T-helper 2 cell treated with Interferon-gamma antibody and Interleukin-4, amounts not matched to agents 100 ng/mL and 5 ng/mL, for 36 hours (primary cell): ENCODE measurements around the gene ANKRD53. TPM values are rescaled to one million over a fixed set of nuclear protein-coding genes. Genes with fewer than 3 reads are reported as not detected.

Experiments used
- intact Hi-C: fragments of 100-400 bp; cut with micrococcal nuclease; formaldehyde crosslinking; loops from one replicate; pipeline ENCODE4 v1.15.1; 2023
- total RNA-seq: library from RNA; stranded (reverse); gene quantifications from 2 replicates; pipeline ENCODE4 v1.2.3, GENCODE V29; 2022

ANKRD53 gene
- total RNA-seq, 1 donor from 2014 or later = not detected

DNA sequence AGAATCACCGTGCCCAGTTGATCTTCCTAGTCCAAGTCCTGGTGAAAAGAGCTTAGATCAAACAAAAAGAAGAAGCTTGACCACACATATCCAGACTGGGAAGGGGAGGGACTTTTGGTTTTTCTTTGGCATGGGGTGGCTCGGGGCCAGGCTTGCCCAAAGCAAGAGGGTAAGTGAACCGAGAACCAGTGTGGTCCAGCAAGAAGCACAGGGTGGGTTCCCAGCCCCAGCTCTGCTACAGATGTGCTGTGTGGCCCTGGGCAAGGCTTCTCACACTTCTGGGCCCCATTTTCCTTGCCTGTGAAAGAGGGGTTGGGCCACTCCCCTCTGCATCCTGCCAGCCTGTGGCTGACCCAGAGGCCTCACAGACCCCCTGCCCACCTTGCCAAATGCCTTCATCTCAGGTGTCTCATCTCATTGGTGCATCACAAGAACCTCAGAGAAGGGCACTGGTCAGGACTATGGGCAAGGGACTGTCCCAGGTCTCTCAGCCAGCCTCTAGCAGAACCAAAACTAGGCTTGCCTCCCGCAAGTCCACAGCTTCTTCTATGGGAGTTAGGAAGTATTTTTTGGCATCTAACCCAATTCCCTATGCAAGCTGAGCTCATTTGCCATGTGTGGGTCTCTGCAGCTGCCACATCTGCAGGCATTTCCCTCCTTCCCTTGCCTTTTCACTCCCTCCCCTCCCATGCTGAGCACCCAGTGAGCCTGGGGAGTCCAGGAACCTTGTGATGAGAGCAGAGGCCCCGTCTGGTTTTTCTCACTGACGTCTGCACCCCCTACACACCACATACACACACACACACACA, 35.8 kb upstream of the ANKRD53 start:
- intact Hi-C loops = loop anchor here (10.0 kb wide), 1 partner anchor 288 kb away; no protein-coding TSS in a partner anchor

DNA sequence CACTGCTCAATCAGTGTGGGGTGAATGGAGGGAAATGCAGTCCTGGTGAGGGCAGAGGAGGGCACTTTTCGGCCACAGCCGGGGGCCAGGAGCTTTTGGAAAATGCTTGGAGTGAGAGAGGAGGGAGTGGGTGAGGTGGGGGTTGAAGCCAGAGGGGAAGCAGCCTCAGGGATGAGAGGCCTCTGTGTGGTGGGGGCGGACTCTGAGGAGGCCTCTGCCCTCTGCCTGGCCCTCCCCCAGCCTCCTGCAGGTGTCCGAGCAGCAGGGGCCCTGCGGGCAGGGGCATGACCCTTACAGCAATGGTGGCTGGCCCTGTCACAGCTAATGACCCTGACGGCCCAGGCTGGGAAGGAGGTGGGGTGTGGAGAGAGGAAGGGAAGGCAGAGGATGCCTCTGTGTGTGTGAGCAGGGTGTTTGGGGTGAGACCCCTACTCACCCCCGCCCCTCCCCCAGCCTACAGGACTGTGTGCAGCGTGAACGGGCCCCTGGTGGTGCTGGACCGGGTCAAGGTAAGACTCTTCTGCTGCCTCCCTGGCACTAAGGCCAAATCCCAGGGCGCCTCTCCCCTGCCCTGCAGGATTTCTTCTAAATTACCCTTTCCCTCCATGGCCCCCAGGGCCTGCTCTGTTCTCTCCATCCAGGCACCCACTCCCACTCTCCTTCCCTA, 35.1 kb upstream of the ANKRD53 start:
- intact Hi-C loops = loop anchor here (10.0 kb wide), 1 partner anchor 289 kb away; no protein-coding TSS in a partner anchor

DNA sequence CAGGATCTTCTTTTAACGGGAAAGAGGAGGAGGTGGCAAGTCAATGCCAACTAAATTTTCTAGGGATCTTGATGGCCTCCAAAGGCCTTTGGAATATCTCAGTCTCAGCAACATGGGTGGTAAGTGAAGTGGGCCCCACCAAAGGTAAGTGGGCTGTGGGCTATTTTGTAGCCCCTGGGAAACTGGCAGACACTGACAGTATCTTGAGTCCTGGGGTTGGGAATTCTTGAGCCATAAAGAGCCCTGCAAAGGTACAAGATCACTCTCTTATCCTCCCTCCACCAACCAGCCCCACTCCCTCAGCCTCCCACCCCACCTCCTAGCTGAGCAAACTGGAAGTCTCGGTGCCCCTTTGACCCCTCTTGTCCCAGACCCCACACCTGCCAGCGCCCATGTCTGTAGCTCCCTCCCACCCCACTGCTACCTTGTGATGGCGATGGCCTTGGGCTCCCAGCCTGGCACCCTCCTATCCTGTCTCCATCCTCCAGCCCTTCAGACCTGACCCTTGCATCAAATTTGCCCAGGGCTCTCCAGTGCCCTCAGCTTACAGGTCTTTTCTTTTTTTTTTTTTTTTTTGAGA, 34.2 kb upstream of the ANKRD53 start:
- intact Hi-C loops = loop anchor here (10.0 kb wide), 1 partner anchor 289 kb away; no protein-coding TSS in a partner anchor

DNA sequence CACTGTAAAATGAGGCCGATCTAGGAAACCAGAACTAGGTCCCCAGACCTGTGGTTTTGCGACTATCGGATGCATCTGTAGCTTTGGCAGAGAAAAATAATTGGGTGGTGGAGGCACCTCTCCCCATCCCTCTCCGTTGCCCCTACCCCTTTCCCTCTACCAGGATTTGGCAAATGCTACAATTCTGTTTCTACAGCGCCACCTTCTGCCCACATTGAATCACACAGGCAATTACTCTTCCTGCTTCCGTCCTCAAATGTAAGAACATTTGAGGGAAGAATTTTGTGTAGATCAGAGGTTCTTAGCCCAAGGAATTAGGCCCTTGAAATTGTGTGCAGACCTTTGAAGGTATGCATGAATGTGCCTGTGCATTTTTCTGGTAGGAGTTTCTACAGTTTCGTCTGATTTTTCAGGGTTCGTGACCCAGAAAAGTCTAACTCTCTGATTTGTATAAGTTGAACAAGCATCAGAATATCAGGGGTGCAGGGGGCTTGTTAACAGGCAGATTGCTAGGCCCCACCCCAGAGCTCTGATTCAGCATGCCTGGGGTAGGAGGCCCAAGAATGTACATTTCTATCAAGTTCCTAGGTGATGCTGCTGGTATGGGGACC, 31.5 kb upstream of the ANKRD53 start:
- intact Hi-C loops = loop anchor here (1.0 to 10.0 kb wide), 5 partner anchors 45 to 642 kb away; partner anchors contain the start of gene TEX261

DNA sequence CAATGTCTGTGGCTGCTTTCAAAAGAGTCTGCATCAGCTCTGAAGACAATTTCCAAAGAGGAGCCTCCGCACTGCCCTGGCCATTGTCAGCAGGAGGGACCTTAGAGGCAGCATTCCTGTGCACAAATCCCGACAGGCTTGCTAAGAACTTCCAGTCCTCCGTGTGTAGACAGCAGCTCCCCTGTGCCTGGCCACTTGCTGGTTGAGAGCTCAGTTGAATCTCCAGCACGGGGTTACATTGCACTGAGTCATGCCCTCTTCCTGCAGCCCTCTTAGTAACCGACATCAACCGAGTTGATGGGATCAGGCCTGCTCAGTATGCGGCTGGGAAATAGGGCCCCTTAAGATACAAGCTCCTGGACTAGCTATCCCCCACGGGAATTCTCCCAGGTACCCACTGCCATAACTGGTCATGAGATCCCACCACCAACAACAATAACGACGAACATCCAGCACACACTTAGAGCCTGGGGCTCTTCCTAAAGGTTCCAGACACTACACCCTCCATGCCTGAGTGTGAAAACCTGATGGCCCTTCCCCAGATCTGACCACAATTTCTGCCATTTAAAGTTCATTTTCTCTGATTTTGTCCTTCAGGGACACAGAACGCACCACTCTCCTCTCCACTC, 30.8 kb upstream of the ANKRD53 start:
- intact Hi-C loops = loop anchor here (1.0 to 10.0 kb wide), 6 partner anchors 45 to 643 kb away; partner anchors contain the start of gene TEX261

- intact Hi-C loops = loop anchor here (1.0 to 10.0 kb wide), 3 partner anchors 44 to 294 kb away; partner anchors contain the start of gene TEX261
Measured at GRCh38 chr2:70948337-70949003, 30.0 kb upstream of the ANKRD53 start.

DNA sequence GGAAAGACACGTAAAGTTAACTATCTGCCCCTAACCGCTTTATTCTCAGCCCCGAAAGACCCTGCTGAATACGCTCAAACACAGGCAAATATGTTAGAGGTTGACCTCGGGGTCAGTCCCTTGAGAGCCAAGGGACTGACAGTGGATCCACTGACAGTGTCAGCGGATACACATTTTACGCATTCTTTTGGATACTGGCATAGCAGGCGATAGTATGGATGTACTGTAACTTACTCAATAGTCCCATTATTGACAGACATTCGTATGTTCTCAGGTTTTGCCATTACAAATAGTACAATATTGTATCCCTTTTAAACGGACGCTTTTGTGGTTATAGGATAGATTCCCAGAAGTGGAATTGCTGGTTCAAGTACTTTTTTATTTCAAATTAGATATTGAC, 29.3 kb upstream of the ANKRD53 start:
- intact Hi-C loops = loop anchor here (5.0 to 10.0 kb wide), 2 partner anchors 43 to 294 kb away; partner anchors contain the start of gene TEX261

GRCh38 chr2:70954886-70955285, 23.5 kb upstream of the ANKRD53 start:
- intact Hi-C loops = no loop called here

GRCh38 chr2:70956141-70956540, 22.3 kb upstream of the ANKRD53 start:
- intact Hi-C loops = no loop called here

DNA sequence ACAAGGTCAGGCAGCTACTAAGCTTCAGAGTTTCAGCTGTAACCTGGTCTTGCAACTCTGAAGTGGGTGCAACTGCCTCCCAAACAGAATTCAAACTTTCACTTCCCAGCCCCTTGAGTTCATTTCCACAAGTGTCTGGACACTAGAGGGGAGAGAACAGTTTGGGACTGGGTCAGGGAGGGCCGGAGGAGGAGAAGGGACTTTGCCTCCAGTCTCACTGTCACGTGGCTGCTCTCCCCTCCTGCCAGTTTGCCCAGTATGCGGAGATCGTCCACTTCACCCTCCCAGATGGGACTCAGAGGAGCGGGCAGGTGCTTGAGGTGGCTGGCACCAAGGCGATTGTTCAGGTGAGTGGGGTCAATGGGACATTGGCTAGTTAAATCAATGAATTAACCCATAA, 20.6 kb upstream of the ANKRD53 start:
- intact Hi-C loops = no loop called here

- intact Hi-C loops = no loop called here
Measured at GRCh38 chr2:70958759-70959158, 19.7 kb upstream of the ANKRD53 start.

GRCh38 chr2:70959271-70959761, 19.1 kb upstream of the ANKRD53 start:
- intact Hi-C loops = no loop called here

GRCh38 chr2:70959851-70960832, 18.3 kb upstream of the ANKRD53 start:
- intact Hi-C loops = no loop called here

DNA sequence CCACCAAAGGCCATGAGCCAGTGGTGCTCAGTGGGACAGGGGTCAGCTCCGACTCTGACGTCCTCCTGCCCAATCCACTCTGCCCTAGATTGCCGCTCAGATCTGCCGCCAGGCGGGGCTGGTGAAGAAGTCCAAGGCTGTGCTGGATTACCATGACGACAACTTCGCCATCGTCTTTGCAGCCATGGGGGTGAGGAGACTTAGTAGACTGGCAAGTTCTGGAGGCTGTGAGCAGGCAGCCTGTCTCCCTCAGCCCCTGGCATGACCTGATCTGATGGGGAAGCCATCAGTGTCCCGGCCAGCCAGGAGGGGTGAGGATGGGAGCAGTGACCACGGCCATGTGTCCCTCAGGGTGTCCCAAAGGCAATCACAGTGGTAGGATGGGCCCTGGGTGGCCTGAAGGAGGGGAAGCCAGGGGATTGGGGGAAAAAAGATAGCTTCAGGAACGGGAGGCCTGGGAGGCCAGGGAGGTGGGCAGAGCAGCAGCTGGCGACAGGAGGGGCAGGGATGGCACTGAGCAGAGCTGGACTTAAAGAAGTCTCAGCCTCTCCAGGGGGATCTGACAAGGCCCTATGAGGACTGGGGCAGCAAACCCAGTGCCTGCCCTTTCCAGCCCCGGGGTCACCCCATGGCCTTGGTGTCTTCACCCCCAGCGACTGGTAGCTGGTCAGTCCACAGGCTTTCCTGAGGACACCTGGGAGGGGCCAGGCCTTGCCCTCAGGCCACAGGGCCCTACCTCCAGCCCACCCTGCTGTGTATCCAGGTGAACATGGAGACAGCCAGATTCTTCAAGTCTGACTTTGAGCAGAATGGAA, 17.4 kb upstream of the ANKRD53 start:
- intact Hi-C loops = no loop called here

GRCh38 chr2:70961648-70961994, 16.8 kb upstream of the ANKRD53 start:
- intact Hi-C loops = no loop called here

- intact Hi-C loops = no loop called here
Measured at GRCh38 chr2:70962211-70962884, 16.1 kb upstream of the ANKRD53 start.
